Measurements from ENCODE around the gene GARRE1. TPM values are rescaled to one million over a fixed set of nuclear protein-coding genes. Genes with fewer than 3 reads are reported as not detected.

GARRE1 gene
- total RNA-seq, 1 donor from 2014 or later = 31.9 TPM

DNA sequence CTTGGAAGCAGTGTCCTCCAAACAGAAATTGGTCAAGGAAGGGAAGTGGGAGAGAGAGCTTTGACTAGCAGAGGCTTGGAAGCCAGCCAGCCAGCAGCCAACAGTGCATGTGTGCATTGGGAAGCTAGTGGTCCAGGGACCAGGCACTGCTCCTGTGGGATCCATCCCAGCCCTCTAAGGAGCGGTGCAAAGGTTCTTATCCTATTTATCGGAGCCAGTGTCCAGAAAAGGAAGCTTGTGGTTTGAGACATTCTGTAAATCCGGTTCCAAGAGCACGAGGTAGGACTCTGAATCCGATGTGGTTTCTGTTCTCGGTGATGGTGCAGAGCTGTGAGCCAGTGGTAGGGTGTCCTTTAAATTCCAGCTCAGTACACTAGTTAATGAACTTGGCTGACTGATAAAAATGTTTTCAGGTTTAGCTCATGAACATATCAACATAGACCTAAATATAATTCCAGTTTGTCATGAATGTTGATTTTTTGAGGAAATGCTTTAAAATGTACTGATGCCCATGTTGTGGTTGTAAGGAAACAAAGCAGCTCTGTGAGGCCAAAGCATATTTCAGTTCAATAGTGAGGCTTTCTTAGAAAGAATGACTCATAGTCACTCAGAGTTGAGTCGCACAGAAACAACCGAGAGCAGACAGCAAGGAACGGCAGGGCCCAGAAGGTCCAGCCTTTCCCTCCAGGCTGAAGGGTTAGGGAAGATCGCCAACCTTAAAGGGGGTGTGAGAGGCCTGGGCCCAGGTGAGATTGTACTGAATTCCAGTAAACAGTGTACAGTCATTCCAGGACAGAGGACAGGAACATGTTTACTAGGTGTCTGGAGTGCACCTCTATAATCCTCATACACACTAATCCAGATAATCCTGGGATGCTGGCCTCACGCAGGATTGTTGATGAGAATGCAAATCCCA, 21.5 kb upstream of the GARRE1 start:
- DNase-seq (ENCODE audit: low spot score, unreplicated experiment) = no peak
- no peaks in the 10 kb centered on the region for H3K27me3 Mint-ChIP-seq
- H3K36me3 Mint-ChIP-seq (ENCODE audit: insufficient read depth) = peaks cover 24% of the 10 kb centered on the region
- no peaks in the 10 kb centered on the region for H3K4me1 Mint-ChIP-seq (ENCODE audit: low read depth)
- H3K4me3 Mint-ChIP-seq (ENCODE audit: low read depth) = no peak overlapping the region
- TF ChIP-seq, protein P1, sequence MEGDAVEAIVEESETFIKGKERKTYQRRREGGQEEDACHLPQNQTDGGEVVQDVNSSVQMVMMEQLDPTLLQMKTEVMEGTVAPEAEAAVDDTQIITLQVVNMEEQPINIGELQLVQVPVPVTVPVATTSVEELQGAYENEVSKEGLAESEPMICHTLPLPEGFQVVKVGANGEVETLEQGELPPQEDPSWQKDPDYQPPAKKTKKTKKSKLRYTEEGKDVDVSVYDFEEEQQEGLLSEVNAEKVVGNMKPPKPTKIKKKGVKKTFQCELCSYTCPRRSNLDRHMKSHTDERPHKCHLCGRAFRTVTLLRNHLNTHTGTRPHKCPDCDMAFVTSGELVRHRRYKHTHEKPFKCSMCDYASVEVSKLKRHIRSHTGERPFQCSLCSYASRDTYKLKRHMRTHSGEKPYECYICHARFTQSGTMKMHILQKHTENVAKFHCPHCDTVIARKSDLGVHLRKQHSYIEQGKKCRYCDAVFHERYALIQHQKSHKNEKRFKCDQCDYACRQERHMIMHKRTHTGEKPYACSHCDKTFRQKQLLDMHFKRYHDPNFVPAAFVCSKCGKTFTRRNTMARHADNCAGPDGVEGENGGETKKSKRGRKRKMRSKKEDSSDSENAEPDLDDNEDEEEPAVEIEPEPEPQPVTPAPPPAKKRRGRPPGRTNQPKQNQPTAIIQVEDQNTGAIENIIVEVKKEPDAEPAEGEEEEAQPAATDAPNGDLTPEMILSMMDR (IDR thresholded peaks at IDR 0.05; ENCODE audit: unreplicated experiment) = no peak
- no peaks in the 10 kb centered on the region for H3K9me3 Mint-ChIP-seq (ENCODE audit: low read depth)
- H3K27ac Mint-ChIP-seq = peak overlapping the region; percentile 65

DNA sequence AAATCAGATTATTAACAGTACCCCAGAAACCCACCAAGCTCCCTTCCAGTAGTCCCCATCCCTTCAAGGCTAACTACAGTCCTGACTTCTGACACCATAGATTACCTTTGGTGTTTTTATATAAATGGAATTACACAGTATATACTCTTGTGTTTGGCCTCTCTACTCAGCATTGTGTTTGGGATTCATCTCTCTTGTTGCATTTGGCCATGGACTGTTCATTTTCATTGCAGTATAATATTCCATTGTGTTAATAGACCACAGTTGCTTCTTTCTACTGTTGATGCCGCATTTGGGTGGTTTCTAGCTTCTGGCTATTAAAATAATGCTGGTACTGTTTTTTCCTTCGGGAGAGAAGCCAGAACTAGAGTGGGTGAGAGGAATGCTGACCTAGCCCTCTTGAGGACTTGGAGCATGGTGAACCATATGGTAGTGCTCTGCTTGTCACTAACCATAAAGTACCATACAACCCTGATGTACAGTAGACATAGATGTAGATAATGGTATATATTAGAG, 18.9 kb upstream of the GARRE1 start:
- no peaks in the 10 kb centered on the region for H3K9me3 Mint-ChIP-seq (ENCODE audit: low read depth)
- no peak overlapping the region for H3K27ac Mint-ChIP-seq

DNA sequence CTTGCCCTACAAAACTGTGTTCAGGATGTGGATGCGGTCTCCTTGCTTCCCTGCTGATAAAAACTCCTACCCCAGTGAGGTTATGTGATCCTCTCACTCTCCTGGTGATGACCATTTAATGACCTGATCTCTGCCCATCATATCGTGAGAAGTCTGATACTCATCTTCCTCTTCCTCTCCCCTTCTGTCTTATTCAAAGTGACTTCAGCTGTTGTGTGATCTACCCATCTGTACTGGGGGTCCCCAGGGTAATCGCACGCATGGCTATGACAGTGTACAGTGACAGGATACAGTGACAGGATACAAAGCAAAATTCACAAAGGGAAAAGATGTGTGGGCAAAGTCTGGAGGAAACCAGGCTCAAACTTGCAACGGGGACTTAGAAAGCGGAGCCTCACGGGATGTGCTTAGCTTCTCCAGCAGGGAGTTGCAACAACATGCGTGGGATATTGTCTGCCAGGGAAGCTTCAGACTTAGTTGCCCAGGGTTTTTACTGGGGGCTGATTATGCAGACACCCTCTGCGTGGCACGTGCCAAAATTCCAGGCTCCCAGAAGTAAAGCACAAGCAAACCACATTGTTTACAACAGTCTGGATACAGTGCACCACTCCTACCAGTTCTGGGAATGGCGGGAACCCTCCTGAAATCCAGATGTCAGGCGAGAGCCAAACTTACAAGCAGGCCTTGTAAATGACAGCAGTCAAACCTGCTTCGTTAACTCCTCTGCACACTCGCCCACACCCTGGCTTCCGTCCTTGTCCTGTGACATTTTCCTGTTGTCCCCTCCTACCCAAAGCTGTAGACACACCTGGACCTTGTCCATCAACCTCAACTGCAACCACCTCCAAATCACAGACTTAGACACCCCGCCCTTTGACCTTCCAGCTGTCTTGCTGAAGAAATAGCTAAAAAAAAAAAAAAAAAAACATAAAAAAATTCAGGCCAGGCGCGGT, 18.0 kb upstream of the GARRE1 start:
- Mint-ChIP-seq H3K27ac (peak overlapping the region; percentile 27), H3K36me3 (ENCODE audit: insufficient read depth) (peaks cover 12% of the 10 kb centered on the region), H3K4me1 (ENCODE audit: low read depth) (peaks cover under 1% of the 10 kb centered on the region), H3K4me3 (ENCODE audit: low read depth) (no peak overlapping the region), H3K27me3 (no peaks in the 10 kb centered on the region), H3K9me3 (ENCODE audit: low read depth) (no peaks in the 10 kb centered on the region)
- TF ChIP-seq, protein P1 (IDR thresholded peaks at IDR 0.05; ENCODE audit: unreplicated experiment) = no peak
- DNase-seq (ENCODE audit: low spot score, unreplicated experiment) = no peak

More for the DNA sequence above, 18.9 kb upstream of the GARRE1 start:
- Mint-ChIP-seq H3K4me1 (ENCODE audit: low read depth) (no peaks in the 10 kb centered on the region), H3K4me3 (ENCODE audit: low read depth) (no peak overlapping the region), H3K27me3 (no peaks in the 10 kb centered on the region), H3K36me3 (ENCODE audit: insufficient read depth) (peaks cover 12% of the 10 kb centered on the region)
- TF ChIP-seq, protein P1 (IDR thresholded peaks at IDR 0.05; ENCODE audit: unreplicated experiment) = no peak
- DNase-seq (ENCODE audit: low spot score, unreplicated experiment) = no peak

DNA sequence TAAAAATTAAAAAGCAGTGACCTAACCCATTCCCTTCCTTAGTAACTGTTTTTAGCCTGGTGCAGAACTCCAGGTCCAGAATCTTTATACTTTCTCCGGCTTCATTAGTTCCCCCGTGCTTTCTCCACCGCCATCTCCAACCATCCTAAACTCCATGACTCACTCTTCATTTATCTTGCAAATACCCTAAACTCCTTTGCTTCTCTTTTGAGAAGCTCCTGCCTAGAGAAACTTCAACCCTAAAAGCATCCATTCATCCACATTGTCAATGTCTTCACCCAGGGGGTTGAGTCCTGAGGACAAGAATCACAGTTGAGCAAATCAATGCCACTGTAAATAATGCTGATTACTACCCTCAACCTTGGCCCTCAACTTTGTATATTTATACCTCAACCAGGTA, 17.1 kb upstream of the GARRE1 start:
- DNase-seq (ENCODE audit: low spot score, unreplicated experiment) = no peak
- peaks cover 4% of the 10 kb centered on the region for H3K4me1 Mint-ChIP-seq (ENCODE audit: low read depth)
- H3K9me3 Mint-ChIP-seq (ENCODE audit: low read depth) = no peaks in the 10 kb centered on the region
- TF ChIP-seq, protein P1 (IDR thresholded peaks at IDR 0.05; ENCODE audit: unreplicated experiment) = no peak
- no peaks in the 10 kb centered on the region for H3K27me3 Mint-ChIP-seq
- H3K4me3 Mint-ChIP-seq (ENCODE audit: low read depth) = no peak overlapping the region
- H3K27ac Mint-ChIP-seq = peak overlapping the region; percentile 81
- peaks cover 10% of the 10 kb centered on the region for H3K36me3 Mint-ChIP-seq (ENCODE audit: insufficient read depth)

DNA sequence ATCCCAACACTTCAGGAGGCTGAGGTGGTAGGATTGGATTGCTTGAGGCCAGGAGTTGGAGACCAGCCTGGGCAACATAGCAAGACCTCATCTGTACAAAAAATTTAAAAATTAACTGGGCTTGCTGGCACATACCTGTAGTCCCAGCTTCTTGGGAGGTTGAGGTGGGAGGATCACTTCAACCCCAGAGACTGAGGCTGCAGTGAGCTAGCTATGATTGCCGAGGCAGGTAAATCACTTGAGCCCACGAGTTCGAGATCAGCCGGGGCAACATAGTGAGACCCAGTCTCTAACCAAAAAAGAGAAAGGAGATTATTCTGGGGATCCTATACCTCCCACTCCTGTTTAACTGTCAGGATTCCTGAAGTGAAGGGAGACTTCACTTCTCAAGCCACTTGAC, 16.4 kb upstream of the GARRE1 start:
- Mint-ChIP-seq H3K9me3 (ENCODE audit: low read depth) (no peaks in the 10 kb centered on the region), H3K27ac (no peak overlapping the region), H3K27me3 (no peaks in the 10 kb centered on the region), H3K4me1 (ENCODE audit: low read depth) (peaks cover 4% of the 10 kb centered on the region), H3K36me3 (ENCODE audit: insufficient read depth) (peaks cover 10% of the 10 kb centered on the region), H3K4me3 (ENCODE audit: low read depth) (no peak overlapping the region)
- DNase-seq (ENCODE audit: low spot score, unreplicated experiment) = no peak
- TF ChIP-seq, protein P1 (IDR thresholded peaks at IDR 0.05; ENCODE audit: unreplicated experiment) = no peak
